K562 (cell line): Measurements from ENCODE around the gene NUBPL. TPM values are rescaled to one million over a fixed set of nuclear protein-coding genes. Genes with fewer than 3 reads are reported as not detected.

Experiments
- RBM15 ChIP-seq: fragments of 200-400 bp; formaldehyde crosslinking; IDR thresholded peaks from 2 replicates; pipeline ENCODE4 v1.6.1; 2018; ENCODE audit warnings: mild to moderate bottlenecking, low read length, moderate library complexity; ENCODE audit not compliant: insufficient read depth
- SAFB2 ChIP-seq: fragments of 200-400 bp; formaldehyde crosslinking; IDR thresholded peaks from 2 replicates; pipeline ENCODE4 v1.6.1; 2018; ENCODE audit warnings: borderline replicate concordance, low read length, low read depth, moderate library complexity; ENCODE audit not compliant: severe bottlenecking
- ZBTB17 ChIP-seq: fragments of 450-650 bp; formaldehyde crosslinking; IDR thresholded peaks from 2 replicates; pipeline ENCODE4 v1.4.0; 2020; ENCODE audit warnings: mild to moderate bottlenecking
- ZC3H11A ChIP-seq: IDR thresholded peaks from 2 replicates; pipeline ENCODE4 v1.6.1; 2012; ENCODE audit warnings: low read depth, low read length, improper control_type of control experiment
- ZNF316 ChIP-seq: fragments of 450-650 bp; IDR thresholded peaks from 2 replicates; pipeline ENCODE4 v1.6.1; 2016
- ZNF695 ChIP-seq: fragments of 450-650 bp; formaldehyde crosslinking; IDR thresholded peaks from 2 replicates; pipeline ENCODE4 v1.4.0; 2020; ENCODE audit warnings: mild to moderate bottlenecking, moderate library complexity
- polyA plus RNA-seq, 8 experiments: library from polyadenylated mRNA; depleted of rRNA in 4 of 8; stranded (reverse) in 5 of 8; unstranded in 3 of 8; fragments of >200 nt; fragmentation: Nextera tagmentation in 2 of 8; fragmentation: Illumina TruSeq in 1 of 8; extraction: Ambion mirVana in 2 of 8; extraction: Trizol in 1 of 8; gene quantifications; 2 replicates each; pipeline versions ENCODE4 v1.2.1 to v1.2.3, GENCODE V29; 2011 to 2014; ENCODE audit warnings: inconsistent platforms in 1 of 8, missing spikeins in 1 of 8
- total RNA-seq, 7 experiments: library from RNA; depleted of rRNA in 6 of 7; stranded (reverse); fragments of >200 nt in 6 of 7; fragmentation: Illumina TruSeq in 2 of 7; extraction: Trizol in 2 of 7; gene quantifications; 2 replicates each; pipeline versions ENCODE4 v1.2.1 to v1.2.3, GENCODE V29; 2011 to 2021; ENCODE audit warnings: low replicate concordance in 1 of 7
- TF ChIP-seq, protein P1 (sequence below): fragments of 250-450 bp; sonication (Bioruptor Pico); IDR thresholded peaks from 2 replicates; pipeline ENCODE4 v1.5.0; 2021
- TF ChIP-seq, protein P2 (sequence below): sonication (generic); formaldehyde crosslinking; IDR thresholded peaks from 2 replicates; pipeline ENCODE4 v1.8.0; 2022; ENCODE audit warnings: missing genetic modification reagents, mild to moderate bottlenecking, moderate library complexity, borderline replicate concordance
- TF ChIP-seq, protein P3 (sequence below): sonication (generic); formaldehyde crosslinking; IDR thresholded peaks from 2 replicates; pipeline ENCODE4 v1.8.0; 2022; ENCODE audit warnings: mild to moderate bottlenecking, missing genetic modification reagents
- TF ChIP-seq, protein P4 (sequence below): fragments of 450-650 bp; IDR thresholded peaks from 2 replicates; pipeline ENCODE4 v1.7.1; 2018; ENCODE audit warnings: mild to moderate bottlenecking, low read depth; ENCODE audit not compliant: partially characterized antibody
- TF ChIP-seq, protein P5 (sequence below): fragments of 250-450 bp; sonication (Bioruptor Pico); IDR thresholded peaks from 2 replicates; pipeline ENCODE4 v1.4.0; 2020

The NUBPL gene
- total and polyA plus RNA-seq, 9 of the 15 experiments (the other 6 are each of a cell fraction or from before 2014, with no cell fraction given): 3.2 to 8.7 (median 6.1) TPM

DNA sequence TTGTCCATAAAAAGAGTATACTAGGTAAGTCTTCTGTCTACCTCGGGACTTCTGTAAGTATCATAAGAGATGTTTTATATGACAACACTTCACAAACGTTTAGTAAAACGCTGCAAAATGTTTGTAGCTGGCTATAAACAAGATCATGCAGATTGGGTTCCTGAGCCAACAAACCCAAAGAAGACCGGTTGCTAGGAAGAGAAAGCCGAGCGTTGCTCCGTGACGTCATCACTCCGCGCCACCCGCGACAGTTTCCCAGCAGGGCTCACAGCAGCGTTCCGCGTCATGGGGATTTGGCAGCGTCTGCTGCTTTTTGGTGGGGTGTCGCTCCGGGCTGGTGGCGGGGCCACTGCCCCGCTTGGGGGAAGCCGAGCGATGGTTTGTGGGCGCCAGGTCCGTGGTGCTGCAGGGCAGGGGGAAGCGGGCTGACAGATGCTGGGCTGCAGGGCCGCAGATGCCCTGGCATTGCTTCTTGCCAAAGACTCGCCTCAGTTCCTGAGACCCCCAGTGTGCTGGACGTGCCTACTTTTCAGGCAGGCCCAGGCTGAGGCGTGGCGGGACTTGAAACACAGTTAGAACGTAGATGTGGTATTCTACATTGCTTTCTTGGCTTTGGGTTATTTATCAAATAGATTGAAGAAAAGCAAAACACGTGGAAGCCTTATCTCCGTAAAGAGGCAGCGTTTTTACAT is at the start of gene NUBPL (continued):
- TF ChIP-seq SAFB2: no peak
- TF ChIP-seq, protein P1, sequence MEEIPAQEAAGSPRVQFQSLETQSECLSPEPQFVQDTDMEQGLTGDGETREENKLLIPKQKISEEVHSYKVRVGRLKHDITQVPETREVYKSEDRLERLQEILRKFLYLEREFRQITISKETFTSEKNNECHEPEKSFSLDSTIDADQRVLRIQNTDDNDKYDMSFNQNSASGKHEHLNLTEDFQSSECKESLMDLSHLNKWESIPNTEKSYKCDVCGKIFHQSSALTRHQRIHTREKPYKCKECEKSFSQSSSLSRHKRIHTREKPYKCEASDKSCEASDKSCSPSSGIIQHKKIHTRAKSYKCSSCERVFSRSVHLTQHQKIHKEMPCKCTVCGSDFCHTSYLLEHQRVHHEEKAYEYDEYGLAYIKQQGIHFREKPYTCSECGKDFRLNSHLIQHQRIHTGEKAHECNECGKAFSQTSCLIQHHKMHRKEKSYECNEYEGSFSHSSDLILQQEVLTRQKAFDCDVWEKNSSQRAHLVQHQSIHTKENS (CRISPR knock-in tag): no peak
- TF ChIP-seq, protein P2, sequence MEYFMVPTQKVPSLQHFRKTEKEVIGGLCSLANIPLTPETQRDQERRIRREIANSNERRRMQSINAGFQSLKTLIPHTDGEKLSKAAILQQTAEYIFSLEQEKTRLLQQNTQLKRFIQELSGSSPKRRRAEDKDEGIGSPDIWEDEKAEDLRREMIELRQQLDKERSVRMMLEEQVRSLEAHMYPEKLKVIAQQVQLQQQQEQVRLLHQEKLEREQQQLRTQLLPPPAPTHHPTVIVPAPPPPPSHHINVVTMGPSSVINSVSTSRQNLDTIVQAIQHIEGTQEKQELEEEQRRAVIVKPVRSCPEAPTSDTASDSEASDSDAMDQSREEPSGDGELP (CRISPR knock-in tag): peak; percentile 77
- TF ChIP-seq RBM15: no peak
- no peak for TF ChIP-seq ZNF316
- TF ChIP-seq, protein P3, sequence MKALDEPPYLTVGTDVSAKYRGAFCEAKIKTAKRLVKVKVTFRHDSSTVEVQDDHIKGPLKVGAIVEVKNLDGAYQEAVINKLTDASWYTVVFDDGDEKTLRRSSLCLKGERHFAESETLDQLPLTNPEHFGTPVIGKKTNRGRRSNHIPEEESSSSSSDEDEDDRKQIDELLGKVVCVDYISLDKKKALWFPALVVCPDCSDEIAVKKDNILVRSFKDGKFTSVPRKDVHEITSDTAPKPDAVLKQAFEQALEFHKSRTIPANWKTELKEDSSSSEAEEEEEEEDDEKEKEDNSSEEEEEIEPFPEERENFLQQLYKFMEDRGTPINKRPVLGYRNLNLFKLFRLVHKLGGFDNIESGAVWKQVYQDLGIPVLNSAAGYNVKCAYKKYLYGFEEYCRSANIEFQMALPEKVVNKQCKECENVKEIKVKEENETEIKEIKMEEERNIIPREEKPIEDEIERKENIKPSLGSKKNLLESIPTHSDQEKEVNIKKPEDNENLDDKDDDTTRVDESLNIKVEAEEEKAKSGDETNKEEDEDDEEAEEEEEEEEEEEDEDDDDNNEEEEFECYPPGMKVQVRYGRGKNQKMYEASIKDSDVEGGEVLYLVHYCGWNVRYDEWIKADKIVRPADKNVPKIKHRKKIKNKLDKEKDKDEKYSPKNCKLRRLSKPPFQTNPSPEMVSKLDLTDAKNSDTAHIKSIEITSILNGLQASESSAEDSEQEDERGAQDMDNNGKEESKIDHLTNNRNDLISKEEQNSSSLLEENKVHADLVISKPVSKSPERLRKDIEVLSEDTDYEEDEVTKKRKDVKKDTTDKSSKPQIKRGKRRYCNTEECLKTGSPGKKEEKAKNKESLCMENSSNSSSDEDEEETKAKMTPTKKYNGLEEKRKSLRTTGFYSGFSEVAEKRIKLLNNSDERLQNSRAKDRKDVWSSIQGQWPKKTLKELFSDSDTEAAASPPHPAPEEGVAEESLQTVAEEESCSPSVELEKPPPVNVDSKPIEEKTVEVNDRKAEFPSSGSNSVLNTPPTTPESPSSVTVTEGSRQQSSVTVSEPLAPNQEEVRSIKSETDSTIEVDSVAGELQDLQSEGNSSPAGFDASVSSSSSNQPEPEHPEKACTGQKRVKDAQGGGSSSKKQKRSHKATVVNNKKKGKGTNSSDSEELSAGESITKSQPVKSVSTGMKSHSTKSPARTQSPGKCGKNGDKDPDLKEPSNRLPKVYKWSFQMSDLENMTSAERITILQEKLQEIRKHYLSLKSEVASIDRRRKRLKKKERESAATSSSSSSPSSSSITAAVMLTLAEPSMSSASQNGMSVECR: peak; percentile 70; the same call in 1 of the 2 replicates
- TF ChIP-seq ZNF695 (CRISPR knock-in tag): no peak
- 0 out of 2 replicates have a peak, but pooled peaks have one; percentile 64 for TF ChIP-seq ZBTB17
- TF ChIP-seq, protein P4, sequence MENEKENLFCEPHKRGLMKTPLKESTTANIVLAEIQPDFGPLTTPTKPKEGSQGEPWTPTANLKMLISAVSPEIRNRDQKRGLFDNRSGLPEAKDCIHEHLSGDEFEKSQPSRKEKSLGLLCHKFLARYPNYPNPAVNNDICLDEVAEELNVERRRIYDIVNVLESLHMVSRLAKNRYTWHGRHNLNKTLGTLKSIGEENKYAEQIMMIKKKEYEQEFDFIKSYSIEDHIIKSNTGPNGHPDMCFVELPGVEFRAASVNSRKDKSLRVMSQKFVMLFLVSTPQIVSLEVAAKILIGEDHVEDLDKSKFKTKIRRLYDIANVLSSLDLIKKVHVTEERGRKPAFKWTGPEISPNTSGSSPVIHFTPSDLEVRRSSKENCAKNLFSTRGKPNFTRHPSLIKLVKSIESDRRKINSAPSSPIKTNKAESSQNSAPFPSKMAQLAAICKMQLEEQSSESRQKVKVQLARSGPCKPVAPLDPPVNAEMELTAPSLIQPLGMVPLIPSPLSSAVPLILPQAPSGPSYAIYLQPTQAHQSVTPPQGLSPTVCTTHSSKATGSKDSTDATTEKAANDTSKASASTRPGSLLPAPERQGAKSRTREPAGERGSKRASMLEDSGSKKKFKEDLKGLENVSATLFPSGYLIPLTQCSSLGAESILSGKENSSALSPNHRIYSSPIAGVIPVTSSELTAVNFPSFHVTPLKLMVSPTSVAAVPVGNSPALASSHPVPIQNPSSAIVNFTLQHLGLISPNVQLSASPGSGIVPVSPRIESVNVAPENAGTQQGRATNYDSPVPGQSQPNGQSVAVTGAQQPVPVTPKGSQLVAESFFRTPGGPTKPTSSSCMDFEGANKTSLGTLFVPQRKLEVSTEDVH: peak; percentile 73
- TF ChIP-seq, protein P5, sequence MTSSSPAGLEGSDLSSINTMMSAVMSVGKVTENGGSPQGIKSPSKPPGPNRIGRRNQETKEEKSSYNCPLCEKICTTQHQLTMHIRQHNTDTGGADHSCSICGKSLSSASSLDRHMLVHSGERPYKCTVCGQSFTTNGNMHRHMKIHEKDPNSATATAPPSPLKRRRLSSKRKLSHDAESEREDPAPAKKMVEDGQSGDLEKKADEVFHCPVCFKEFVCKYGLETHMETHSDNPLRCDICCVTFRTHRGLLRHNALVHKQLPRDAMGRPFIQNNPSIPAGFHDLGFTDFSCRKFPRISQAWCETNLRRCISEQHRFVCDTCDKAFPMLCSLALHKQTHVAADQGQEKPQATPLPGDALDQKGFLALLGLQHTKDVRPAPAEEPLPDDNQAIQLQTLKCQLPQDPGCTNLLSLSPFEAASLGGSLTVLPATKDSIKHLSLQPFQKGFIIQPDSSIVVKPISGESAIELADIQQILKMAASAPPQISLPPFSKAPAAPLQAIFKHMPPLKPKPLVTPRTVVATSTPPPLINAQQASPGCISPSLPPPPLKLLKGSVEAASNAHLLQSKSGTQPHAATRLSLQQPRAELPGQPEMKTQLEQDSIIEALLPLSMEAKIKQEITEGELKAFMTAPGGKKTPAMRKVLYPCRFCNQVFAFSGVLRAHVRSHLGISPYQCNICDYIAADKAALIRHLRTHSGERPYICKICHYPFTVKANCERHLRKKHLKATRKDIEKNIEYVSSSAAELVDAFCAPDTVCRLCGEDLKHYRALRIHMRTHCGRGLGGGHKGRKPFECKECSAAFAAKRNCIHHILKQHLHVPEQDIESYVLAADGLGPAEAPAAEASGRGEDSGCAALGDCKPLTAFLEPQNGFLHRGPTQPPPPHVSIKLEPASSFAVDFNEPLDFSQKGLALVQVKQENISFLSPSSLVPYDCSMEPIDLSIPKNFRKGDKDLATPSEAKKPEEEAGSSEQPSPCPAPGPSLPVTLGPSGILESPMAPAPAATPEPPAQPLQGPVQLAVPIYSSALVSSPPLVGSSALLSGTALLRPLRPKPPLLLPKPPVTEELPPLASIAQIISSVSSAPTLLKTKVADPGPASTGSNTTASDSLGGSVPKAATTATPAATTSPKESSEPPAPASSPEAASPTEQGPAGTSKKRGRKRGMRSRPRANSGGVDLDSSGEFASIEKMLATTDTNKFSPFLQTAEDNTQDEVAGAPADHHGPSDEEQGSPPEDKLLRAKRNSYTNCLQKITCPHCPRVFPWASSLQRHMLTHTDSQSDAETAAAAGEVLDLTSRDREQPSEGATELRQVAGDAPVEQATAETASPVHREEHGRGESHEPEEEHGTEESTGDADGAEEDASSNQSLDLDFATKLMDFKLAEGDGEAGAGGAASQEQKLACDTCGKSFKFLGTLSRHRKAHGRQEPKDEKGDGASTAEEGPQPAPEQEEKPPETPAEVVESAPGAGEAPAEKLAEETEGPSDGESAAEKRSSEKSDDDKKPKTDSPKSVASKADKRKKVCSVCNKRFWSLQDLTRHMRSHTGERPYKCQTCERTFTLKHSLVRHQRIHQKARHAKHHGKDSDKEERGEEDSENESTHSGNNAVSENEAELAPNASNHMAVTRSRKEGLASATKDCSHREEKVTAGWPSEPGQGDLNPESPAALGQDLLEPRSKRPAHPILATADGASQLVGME (CRISPR knock-in tag): no peak
- TF ChIP-seq ZC3H11A: no peak
